Nasal cavity respiratory epithelium epithelial cell of viscerocranial mucosa (primary cell): Measurements from ENCODE around the gene SPDYE5. TPM values are rescaled to one million over a fixed set of nuclear protein-coding genes. Genes with fewer than 3 reads are reported as not detected.

Experiments
- total RNA-seq: library from RNA; depleted of rRNA; stranded (reverse); fragments of >200 nt; gene quantifications from 2 replicates; pipeline ENCODE4 v1.2.3, GENCODE V29; 2014

Gene SPDYE5
- not detected in 2 replicates for total RNA-seq

GRCh38 chr7:75492020-75492419 lies at the start of gene SPDYE5:
TSS of gene SPDYE5 (plus strand) at chr7:75492320. CDS start at chr7:75494048, 1,728 bp downstream.

GRCh38 chr7:75485979-75486643 lies 6.0 kb upstream of the SPDYE5 start, which contains the start of gene POM121C:
TSS of gene POM121C (minus strand) at chr7:75486299. CDS start at chr7:75441496, 44,803 bp downstream.

Other genes with a start within 250 kb of the SPDYE5 start
- gene TRIM73, start 96.7 kb upstream of the SPDYE5 start, total RNA-seq: 0.68 and 2.1 TPM in 2 replicates
- 7.2 and 21.7 TPM in 2 replicates for gene POM121C, start 6.0 kb upstream of the SPDYE5 start, total RNA-seq
- 5.8 and 7.2 TPM in 2 replicates for gene HIP1, start 246.6 kb downstream of the SPDYE5 start, total RNA-seq